Thyroid gland (tissue), 4 donors: ENCODE measurements around the gene DNPH1.

Experiments used
- POLR2A ChIP-seq, 2 donors: fragments of 450-650 bp; IDR thresholded peaks; one replicate each; pipeline ENCODE4 v1.6.1; 2017; ENCODE audit warnings: antibody characterized with exemption in 2 of 2, mild to moderate bottlenecking in 2 of 2, moderate library complexity in 1 of 2
- TF ChIP-seq, protein P1 (sequence below), 6 experiments: fragments of 200-600 bp in 3 of 6; fragments of 450-650 bp in 3 of 6; sonication (generic) in 3 of 6; IDR thresholded peaks; one replicate each; pipeline ENCODE4 v1.5.1; 2016 to 2019; ENCODE audit warnings: antibody characterized with exemption in 6 of 6, mild to moderate bottlenecking in 2 of 6, inconsistent platforms in 1 of 6, moderate library complexity in 1 of 6

DNA sequence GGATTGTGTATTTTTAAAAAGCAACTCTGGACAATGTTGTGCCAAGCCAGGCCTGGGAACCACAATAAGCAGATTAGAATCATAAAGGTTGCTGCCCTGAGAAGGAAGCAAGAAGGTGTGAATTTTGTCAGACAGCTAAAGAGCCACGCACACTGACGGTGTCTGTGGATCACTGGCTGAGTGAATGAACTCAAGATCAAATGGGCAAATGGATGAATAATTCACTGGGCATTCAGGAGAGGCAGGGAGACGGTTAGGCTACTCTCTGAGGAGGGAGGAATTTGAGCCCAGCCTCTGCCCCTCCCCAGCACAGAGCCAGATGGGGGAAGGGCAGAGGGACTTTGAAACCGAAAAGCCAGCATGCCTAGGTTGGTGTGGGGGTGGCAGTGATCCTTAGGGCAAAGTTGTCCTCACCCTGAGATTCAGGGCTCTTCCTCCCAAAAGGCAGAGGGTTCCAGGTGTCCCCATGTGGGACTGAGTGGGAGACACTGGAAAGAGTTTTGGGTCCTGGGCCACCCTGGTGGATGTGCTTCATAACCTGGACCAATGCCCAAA is 49.3 kb upstream of the DNPH1 start:
- TF ChIP-seq, protein P1, sequence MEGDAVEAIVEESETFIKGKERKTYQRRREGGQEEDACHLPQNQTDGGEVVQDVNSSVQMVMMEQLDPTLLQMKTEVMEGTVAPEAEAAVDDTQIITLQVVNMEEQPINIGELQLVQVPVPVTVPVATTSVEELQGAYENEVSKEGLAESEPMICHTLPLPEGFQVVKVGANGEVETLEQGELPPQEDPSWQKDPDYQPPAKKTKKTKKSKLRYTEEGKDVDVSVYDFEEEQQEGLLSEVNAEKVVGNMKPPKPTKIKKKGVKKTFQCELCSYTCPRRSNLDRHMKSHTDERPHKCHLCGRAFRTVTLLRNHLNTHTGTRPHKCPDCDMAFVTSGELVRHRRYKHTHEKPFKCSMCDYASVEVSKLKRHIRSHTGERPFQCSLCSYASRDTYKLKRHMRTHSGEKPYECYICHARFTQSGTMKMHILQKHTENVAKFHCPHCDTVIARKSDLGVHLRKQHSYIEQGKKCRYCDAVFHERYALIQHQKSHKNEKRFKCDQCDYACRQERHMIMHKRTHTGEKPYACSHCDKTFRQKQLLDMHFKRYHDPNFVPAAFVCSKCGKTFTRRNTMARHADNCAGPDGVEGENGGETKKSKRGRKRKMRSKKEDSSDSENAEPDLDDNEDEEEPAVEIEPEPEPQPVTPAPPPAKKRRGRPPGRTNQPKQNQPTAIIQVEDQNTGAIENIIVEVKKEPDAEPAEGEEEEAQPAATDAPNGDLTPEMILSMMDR (IDR thresholded peaks at IDR 0.05): no peak
- TF ChIP-seq POLR2A (IDR thresholded peaks at IDR 0.05): no peak
